Natural killer cell (primary cell): Measurements from ENCODE around the gene DPM2. TPM values are rescaled to one million over a fixed set of nuclear protein-coding genes. Genes with fewer than 3 reads are reported as not detected.

Experiments used
- ATAC-seq, 3 donors: fragments of 150-1000 bp in 2 of 3; fragments of 200-7000 bp in 1 of 3; cut with Tn5 transposase; 1 replicate in 1 of 3; 2 replicates in 2 of 3; pipeline ENCODE4 v1.10.0; 2021; ENCODE audit warnings: mild to moderate bottlenecking in 2 of 3, moderate library complexity in 2 of 3
- DNase-seq, 2 donors: peaks; one replicate each; pipeline versions ENCODE4 v3.0.0 to v3.0.0-alpha.2; 2013 to 2021; ENCODE audit warnings: mixed read lengths in 1 of 2
- H3K27ac ChIP-seq: one replicate; pipeline ENCODE4 v1.5.1; 2013; ENCODE audit warnings: mild to moderate bottlenecking, low read length
- H3K27me3 ChIP-seq: one replicate; pipeline ENCODE4 v1.6.1; 2013; ENCODE audit warnings: low read length; ENCODE audit not compliant: control insufficient read depth, insufficient read depth
- H3K36me3 ChIP-seq: one replicate; pipeline ENCODE4 v1.6.1; 2013; ENCODE audit warnings: low read length; ENCODE audit not compliant: control insufficient read depth, insufficient read depth
- H3K4me1 ChIP-seq: one replicate; pipeline ENCODE4 v1.6.1; 2013; ENCODE audit warnings: low read length; ENCODE audit not compliant: control insufficient read depth, insufficient read depth
- H3K4me3 ChIP-seq: one replicate; pipeline ENCODE4 v1.5.1; 2013; ENCODE audit warnings: low read length
- H3K9me3 ChIP-seq: one replicate; pipeline ENCODE4 v1.6.1; 2013; ENCODE audit warnings: low read length; ENCODE audit not compliant: control insufficient read depth, insufficient read depth
- H3K27ac Mint-ChIP-seq, 2 donors: one replicate each; pipeline ENCODE4 v1.8.0; 2022; ENCODE audit warnings: mild to moderate bottlenecking in 2 of 2, mixed read lengths in 2 of 2, moderate library complexity in 1 of 2
- H3K27me3 Mint-ChIP-seq, 2 donors: one replicate each; pipeline ENCODE4 v1.8.0; 2022; ENCODE audit warnings: low read depth in 2 of 2, mixed read lengths in 2 of 2
- H3K36me3 Mint-ChIP-seq: one replicate; pipeline ENCODE4 v1.8.0; 2022; ENCODE audit warnings: mixed read lengths
- H3K4me1 Mint-ChIP-seq, 2 donors: one replicate each; pipeline ENCODE4 v1.8.0; 2022; ENCODE audit warnings: mixed read lengths in 2 of 2
- H3K4me3 Mint-ChIP-seq: one replicate; pipeline ENCODE4 v1.8.0; 2022; ENCODE audit warnings: mild to moderate bottlenecking, moderate library complexity, mixed read lengths
- H3K9me3 Mint-ChIP-seq, 2 donors: one replicate each; pipeline ENCODE4 v1.8.0; 2022; ENCODE audit warnings: mixed read lengths in 2 of 2
- WGBS: methylation state at CpG from one replicate; pipeline ENCODE4 v1.1.7; 2013; ENCODE audit warnings: missing lambda C conversion rate; ENCODE audit not compliant: insufficient coverage; 5-methylcytosine and 5-hydroxymethylcytosine counted together
- intact Hi-C: fragments of 100-400 bp; cut with micrococcal nuclease; formaldehyde crosslinking; loops from one replicate; pipeline ENCODE4 v1.14.2; 2022
- total RNA-seq, 4 donors: library from RNA; stranded (reverse); fragments of 120-200 nt in 1 of 4; gene quantifications; one replicate each; pipeline versions ENCODE4 v1.2.3 to v1.2.4, GENCODE V29; 2013 to 2022
- TF ChIP-seq, protein P1 (sequence below): fragments of 200-600 bp; IDR thresholded peaks from one replicate; pipeline ENCODE4 v1.8.0; 2022; ENCODE audit warnings: antibody characterized with exemption

The DPM2 gene
- total RNA-seq, 3 donors from 2014 or later (not counting 1 experiment from before 2014, with no cell fraction given), result 22.9 to 31.4 (median 24.1) TPM

- TF ChIP-seq, protein P1, sequence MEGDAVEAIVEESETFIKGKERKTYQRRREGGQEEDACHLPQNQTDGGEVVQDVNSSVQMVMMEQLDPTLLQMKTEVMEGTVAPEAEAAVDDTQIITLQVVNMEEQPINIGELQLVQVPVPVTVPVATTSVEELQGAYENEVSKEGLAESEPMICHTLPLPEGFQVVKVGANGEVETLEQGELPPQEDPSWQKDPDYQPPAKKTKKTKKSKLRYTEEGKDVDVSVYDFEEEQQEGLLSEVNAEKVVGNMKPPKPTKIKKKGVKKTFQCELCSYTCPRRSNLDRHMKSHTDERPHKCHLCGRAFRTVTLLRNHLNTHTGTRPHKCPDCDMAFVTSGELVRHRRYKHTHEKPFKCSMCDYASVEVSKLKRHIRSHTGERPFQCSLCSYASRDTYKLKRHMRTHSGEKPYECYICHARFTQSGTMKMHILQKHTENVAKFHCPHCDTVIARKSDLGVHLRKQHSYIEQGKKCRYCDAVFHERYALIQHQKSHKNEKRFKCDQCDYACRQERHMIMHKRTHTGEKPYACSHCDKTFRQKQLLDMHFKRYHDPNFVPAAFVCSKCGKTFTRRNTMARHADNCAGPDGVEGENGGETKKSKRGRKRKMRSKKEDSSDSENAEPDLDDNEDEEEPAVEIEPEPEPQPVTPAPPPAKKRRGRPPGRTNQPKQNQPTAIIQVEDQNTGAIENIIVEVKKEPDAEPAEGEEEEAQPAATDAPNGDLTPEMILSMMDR, result no peak
- no peak overlapping the region for H3K27ac ChIP-seq
- peaks cover 16% of the 10 kb centered on the region for H3K4me1 ChIP-seq
- no peak overlapping the region for H3K4me3 Mint-ChIP-seq
- H3K36me3 Mint-ChIP-seq, result no peaks in the 10 kb centered on the region
- ATAC-seq, result no peak
- intact Hi-C loops, result no loop called here
- no peak overlapping the region for H3K4me3 ChIP-seq
- H3K4me1 Mint-ChIP-seq, result peaks cover 0 to 14% of the 10 kb centered on the region in 2 donors
- H3K27ac Mint-ChIP-seq, result no peak overlapping the region
- no peak for DNase-seq
- no peaks in the 10 kb centered on the region for H3K9me3 Mint-ChIP-seq
- no peaks in the 10 kb centered on the region for H3K27me3 Mint-ChIP-seq
- peaks cover 32% of the 10 kb centered on the region for H3K36me3 ChIP-seq
- 96% methylated on average over 24 of the region's 24 CpGs for WGBS
- no peaks in the 10 kb centered on the region for H3K9me3 ChIP-seq
- H3K27me3 ChIP-seq, result no peaks in the 10 kb centered on the region
These were observed 7.7 kb upstream of the DPM2 start for GRCh38 chr9:127945338-127945737.

DNA sequence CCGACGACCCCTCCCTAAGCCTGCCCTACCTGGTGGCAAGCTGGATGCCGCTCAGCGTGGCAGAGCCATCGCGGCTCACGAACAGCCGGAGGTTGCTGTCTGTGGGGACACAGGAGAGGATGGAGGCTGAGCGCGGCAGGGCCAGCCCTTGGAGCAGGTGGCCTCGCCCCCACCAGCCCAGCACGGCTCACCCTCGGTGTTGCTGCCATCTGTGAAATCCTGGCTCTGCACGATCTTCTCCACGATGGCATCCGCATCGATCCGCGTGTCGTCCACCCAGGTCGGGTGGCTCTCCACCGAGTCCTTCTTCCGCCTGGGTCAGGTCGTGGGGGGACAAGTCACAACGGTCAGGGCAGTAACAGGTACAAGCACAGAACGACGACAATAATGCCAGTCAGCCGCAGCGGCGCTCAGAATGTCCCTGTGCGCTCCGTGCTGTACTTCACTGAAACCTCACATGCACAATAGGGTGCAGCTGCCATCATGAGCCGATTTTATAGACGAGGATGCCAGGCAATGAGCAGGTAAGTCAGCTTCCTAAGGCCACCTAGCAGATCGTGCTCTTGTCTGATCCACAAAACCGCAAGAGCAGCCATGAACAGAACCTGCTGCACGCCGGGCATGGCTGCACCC lies 7.0 kb upstream of the DPM2 start:
- Mint-ChIP-seq H3K4me1 (peaks cover 0 to 14% of the 10 kb centered on the region in 2 donors), H3K4me3 (no peak overlapping the region), H3K27ac (no peak overlapping the region), H3K36me3 (no peaks in the 10 kb centered on the region), H3K27me3 (no peaks in the 10 kb centered on the region), H3K9me3 (no peaks in the 10 kb centered on the region)
- DNase-seq, result no peak
- Histone ChIP-seq H3K27me3 (no peaks in the 10 kb centered on the region), H3K36me3 (peaks cover 32% of the 10 kb centered on the region), H3K9me3 (no peaks in the 10 kb centered on the region), H3K4me1 (peaks cover 16% of the 10 kb centered on the region), H3K4me3 (no peak overlapping the region), H3K27ac (no peak overlapping the region)
- WGBS, result 96% methylated on average over 38 of the region's 38 CpGs
- no peak for ATAC-seq
- TF ChIP-seq, protein P1, result no peak
- intact Hi-C loops, result loop anchor here (5.0 kb wide), 1 partner anchor 173 kb away; no protein-coding TSS in a partner anchor

- Histone ChIP-seq H3K9me3 (no peaks in the 10 kb centered on the region), H3K27me3 (no peaks in the 10 kb centered on the region), H3K4me3 (no peak overlapping the region), H3K4me1 (peaks cover 16% of the 10 kb centered on the region), H3K36me3 (peaks cover 31% of the 10 kb centered on the region), H3K27ac (no peak overlapping the region)
- no peaks in the 10 kb centered on the region for H3K36me3 Mint-ChIP-seq
- H3K27ac Mint-ChIP-seq, result no peak overlapping the region
- TF ChIP-seq, protein P1, result peak; percentile 73
- no peak overlapping the region for H3K4me3 Mint-ChIP-seq
- DNase-seq (peak; percentile 66 to 88), ATAC-seq (peak; percentile 79 to 93 (median 88))
- intact Hi-C loops, result loop anchor here (1.0 to 5.0 kb wide), 2 partner anchors 92 to 174 kb away; no protein-coding TSS in a partner anchor
- H3K4me1 Mint-ChIP-seq, result peaks cover 0 to 14% of the 10 kb centered on the region in 2 donors
- H3K27me3 Mint-ChIP-seq, result no peaks in the 10 kb centered on the region
- H3K9me3 Mint-ChIP-seq, result no peaks in the 10 kb centered on the region
- WGBS, result 38% methylated on average over 12 of the region's 13 CpGs
These were observed 6.1 kb upstream of the DPM2 start for GRCh38 chr9:127943731-127944144.
